Ovary (tissue), 9 donors: ENCODE results near the gene YAF2. TPM values are rescaled to one million over a fixed set of nuclear protein-coding genes. Genes with fewer than 3 reads are reported as not detected.

Experiments used
- DNase-seq, 5 donors: peaks; one replicate each; pipeline ENCODE4 v3.0.0-alpha.2; 2019 to 2020
- H3K27ac ChIP-seq, 2 donors: fragments of 200-600 bp; one replicate each; pipeline versions ENCODE4 v1.5.1 to v1.8.0; 2019 to 2022
- H3K27me3 ChIP-seq: fragments of 200-600 bp; one replicate; pipeline ENCODE4 v1.8.0; 2022
- H3K36me3 ChIP-seq: fragments of 200-600 bp; sonication (generic); one replicate; pipeline ENCODE4 v1.5.1; 2019
- H3K4me1 ChIP-seq: one replicate; pipeline ENCODE4 v1.8.1; 2013; ENCODE audit warnings: mild to moderate bottlenecking, moderate library complexity; ENCODE audit not compliant: insufficient read depth
- H3K4me3 ChIP-seq: fragments of 200-600 bp; sonication (generic); one replicate; pipeline ENCODE4 v1.5.1; 2017
- H3K9me3 ChIP-seq, 2 donors: fragments of 200-600 bp in 1 of 2; sonication (generic) in 1 of 2; one replicate each; pipeline versions ENCODE4 v1.5.1 to v1.8.1; 2013 to 2019; ENCODE audit warnings: mild to moderate bottlenecking in 1 of 2, moderate library complexity in 1 of 2
- EP300 ChIP-seq: sonication (generic); formaldehyde crosslinking; IDR thresholded peaks from one replicate; pipeline ENCODE4 v1.6.1; 2017; ENCODE audit warnings: antibody characterized with exemption
- POLR2A ChIP-seq: fragments of 450-650 bp; IDR thresholded peaks from one replicate; pipeline ENCODE4 v1.6.1; 2017; ENCODE audit warnings: antibody characterized with exemption, mild to moderate bottlenecking, moderate library complexity
- WGBS, 3 donors: extraction: QIAGEN DNeasy Blood & Tissue Kit in 1 of 3; methylation state at CpG; one replicate each; pipeline versions ENCODE4 v1.1.5 to v1.1.7; 2013 to 2017; 5-methylcytosine and 5-hydroxymethylcytosine counted together
- intact Hi-C, 4 donors: fragments of 100-400 bp; cut with DNase I; formaldehyde crosslinking; loops; one replicate each; pipeline versions ENCODE4 v1.11.0 to v1.15.1; 2022 to 2023
- polyA plus RNA-seq, 2 donors: library from polyadenylated mRNA; stranded (reverse); fragments of 200-250 nt in 1 of 2; fragments of 350-450 nt in 1 of 2; fragmentation: Illumina TruSeq in 1 of 2; extraction: RNeasy Lipid Tissue Mini Kit (QIAGEN cat#74804) in 1 of 2; gene quantifications; one replicate each; pipeline ENCODE4 v1.2.3, GENCODE V29; 2013 to 2014
- total RNA-seq, 7 donors: library from RNA; depleted of rRNA in 2 of 7; stranded (reverse); fragments of >200 nt in 2 of 7; fragmentation: NEBNext Ultra II Directional in 3 of 7; extraction: Animal tissue kit (Norgen Biotek cat#: 25700) in 3 of 7; gene quantifications; one replicate each; pipeline versions ENCODE4 v1.1.0 to v1.2.4, GENCODE V29; 2016 to 2023
- TF ChIP-seq, protein P1 (sequence below), 3 donors: fragments of 450-650 bp in 2 of 3; fragments of 200-600 bp in 1 of 3; IDR thresholded peaks; one replicate each; pipeline versions ENCODE4 v1.5.1 to v1.8.0; 2016 to 2022; ENCODE audit warnings: antibody characterized with exemption in 3 of 3, mild to moderate bottlenecking in 1 of 3
- donor health status: DM: no; HTN: no; CAD: no; lungs with moderate emphysema.
- donor health status: DM: no; HTN: no; CAD: no.
- donor health status: Bipolar disorder and iron deficiency.
- donor health status: DM: yes; HTN: yes; CAD: no.
- donor health status: DM: no; HTN: no; CAD: no.
- donor health status: DM: yes; HTN: yes; CAD: no.

Gene YAF2
- total and polyA plus RNA-seq, 9 donors: 14.3 to 47.7 (median 35.1) TPM

DNA sequence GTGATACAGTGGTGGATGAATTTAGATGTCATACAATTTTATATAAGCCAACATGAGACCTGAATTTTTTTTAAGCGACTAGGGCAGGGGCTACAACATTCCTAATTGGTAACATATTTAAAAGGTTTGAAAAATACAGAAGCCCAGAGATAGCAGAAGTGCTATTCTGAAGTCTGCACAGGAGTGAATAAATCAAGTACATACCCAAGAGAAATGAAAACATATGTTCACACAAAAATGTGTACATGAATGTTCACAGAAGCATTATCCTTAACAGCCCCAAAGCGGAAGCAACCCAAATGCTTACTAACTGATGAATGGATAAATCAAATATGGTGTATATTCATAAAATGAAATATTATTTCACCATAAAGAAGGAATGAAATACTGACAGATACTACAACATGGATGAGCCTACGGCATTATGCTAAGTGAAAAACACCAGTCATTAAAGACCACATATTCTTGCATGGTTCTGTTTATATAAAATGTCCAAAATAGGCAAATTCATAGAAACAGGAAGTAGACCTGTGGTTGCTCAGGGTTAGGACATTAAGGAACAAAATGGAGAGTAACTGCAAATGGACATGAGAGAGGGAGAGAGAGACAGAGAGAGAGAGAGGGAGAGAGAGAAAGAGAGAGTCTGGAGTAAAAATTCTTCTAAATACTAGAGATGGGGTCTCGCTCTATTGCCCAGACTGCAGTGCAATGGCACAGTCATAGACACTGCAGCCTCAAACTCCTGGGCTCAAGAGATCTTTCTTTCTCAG, 65.4 kb downstream of the YAF2 start:
- intact Hi-C loops: no loop called here
- WGBS, 3 donors: 95 to 97% (median 96%) methylated on average over 4 of the region's 4 CpGs
- no peaks in the 10 kb centered on the region for H3K4me1 ChIP-seq

DNA sequence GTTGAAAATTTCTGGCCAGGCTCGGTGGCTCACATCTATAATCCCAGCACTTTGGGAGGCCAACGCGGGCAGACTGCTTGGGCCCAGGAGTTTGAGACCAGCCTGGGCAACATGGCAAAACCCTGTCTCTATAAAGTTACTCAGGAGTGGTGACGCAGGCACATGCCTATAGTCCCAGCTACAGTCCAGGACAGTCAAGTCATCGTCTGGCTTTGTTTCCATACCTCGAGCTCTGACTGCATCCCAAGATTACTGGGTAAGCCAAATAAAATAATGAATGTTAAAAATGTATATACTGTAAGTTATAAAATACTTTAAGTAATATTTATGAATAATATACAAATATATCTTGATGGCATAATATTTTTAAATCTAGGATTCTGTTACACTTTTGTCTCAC, 70.3 kb downstream of the YAF2 start:
- no peak for DNase-seq
- Histone ChIP-seq H3K27ac (no peak overlapping the region), H3K4me1 (no peaks in the 10 kb centered on the region), H3K9me3 (no peaks in the 10 kb centered on the region), H3K36me3 (no peaks in the 10 kb centered on the region), H3K4me3 (no peak overlapping the region), H3K27me3 (no peaks in the 10 kb centered on the region)
- intact Hi-C loops: no loop called here
- 92 to 97% (median 95%) methylated on average over 6 of the region's 6 CpGs for WGBS, 3 donors
- TF ChIP-seq POLR2A (no peak), EP300 (no peak)
- TF ChIP-seq, protein P1, sequence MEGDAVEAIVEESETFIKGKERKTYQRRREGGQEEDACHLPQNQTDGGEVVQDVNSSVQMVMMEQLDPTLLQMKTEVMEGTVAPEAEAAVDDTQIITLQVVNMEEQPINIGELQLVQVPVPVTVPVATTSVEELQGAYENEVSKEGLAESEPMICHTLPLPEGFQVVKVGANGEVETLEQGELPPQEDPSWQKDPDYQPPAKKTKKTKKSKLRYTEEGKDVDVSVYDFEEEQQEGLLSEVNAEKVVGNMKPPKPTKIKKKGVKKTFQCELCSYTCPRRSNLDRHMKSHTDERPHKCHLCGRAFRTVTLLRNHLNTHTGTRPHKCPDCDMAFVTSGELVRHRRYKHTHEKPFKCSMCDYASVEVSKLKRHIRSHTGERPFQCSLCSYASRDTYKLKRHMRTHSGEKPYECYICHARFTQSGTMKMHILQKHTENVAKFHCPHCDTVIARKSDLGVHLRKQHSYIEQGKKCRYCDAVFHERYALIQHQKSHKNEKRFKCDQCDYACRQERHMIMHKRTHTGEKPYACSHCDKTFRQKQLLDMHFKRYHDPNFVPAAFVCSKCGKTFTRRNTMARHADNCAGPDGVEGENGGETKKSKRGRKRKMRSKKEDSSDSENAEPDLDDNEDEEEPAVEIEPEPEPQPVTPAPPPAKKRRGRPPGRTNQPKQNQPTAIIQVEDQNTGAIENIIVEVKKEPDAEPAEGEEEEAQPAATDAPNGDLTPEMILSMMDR (IDR thresholded peaks at IDR 0.05): no peak

More for the DNA sequence above, 65.4 kb downstream of the YAF2 start:
- Histone ChIP-seq H3K36me3 (no peaks in the 10 kb centered on the region), H3K4me3 (no peak overlapping the region), H3K9me3 (no peaks in the 10 kb centered on the region), H3K27me3 (no peaks in the 10 kb centered on the region), H3K27ac (no peak overlapping the region)
- TF ChIP-seq POLR2A (no peak), EP300 (no peak)
- TF ChIP-seq, protein P1 (IDR thresholded peaks at IDR 0.05): no peak
- no peak for DNase-seq

DNA sequence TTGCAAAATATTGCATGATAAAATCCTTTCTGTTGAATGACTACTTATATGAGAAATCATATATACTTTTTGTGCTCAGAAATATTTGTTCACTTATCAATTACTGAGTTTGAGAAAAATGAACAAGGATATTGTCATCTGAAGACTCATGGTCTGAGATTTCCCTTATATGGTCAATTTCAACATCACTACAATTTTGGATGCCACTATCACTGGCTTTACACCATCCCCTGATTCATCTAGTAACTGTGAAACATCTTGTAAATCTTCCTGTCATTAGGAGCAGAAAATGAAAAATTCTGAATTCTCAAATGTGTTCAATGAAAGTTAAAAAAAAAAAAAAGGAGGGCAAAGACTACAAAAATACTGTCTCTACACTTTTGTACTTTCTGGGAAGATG, 71.5 kb downstream of the YAF2 start:
- Histone ChIP-seq H3K27ac (no peak overlapping the region), H3K36me3 (no peaks in the 10 kb centered on the region), H3K4me1 (no peaks in the 10 kb centered on the region), H3K4me3 (no peak overlapping the region), H3K27me3 (no peaks in the 10 kb centered on the region), H3K9me3 (no peaks in the 10 kb centered on the region)
- intact Hi-C loops: no loop called here
- no peak for DNase-seq
- TF ChIP-seq POLR2A (no peak), EP300 (no peak)
- TF ChIP-seq, protein P1 (IDR thresholded peaks at IDR 0.05): no peak

DNA sequence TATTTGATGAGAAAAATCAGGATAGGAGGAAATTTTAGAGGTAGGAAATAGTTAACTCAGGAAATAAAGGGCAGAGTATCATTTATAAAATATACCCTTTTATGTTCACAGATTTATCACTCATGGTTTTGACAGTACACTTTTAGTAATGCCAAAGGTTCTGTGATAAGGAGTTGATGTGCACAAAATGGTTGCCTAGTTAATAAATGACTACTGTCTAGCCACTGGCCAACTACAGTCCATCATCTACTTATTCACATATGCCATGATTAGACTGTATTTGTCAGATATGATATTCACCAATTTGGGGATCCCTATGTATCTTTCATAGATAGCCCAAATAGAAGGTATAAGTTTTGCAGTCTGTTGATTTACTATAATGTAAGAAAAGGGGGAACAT, 74.1 kb downstream of the YAF2 start:
- Histone ChIP-seq H3K9me3 (no peaks in the 10 kb centered on the region), H3K4me1 (no peaks in the 10 kb centered on the region), H3K27ac (no peak overlapping the region), H3K27me3 (no peaks in the 10 kb centered on the region), H3K4me3 (no peak overlapping the region), H3K36me3 (no peaks in the 10 kb centered on the region)
- TF ChIP-seq EP300 (no peak), POLR2A (no peak)
- TF ChIP-seq, protein P1 (IDR thresholded peaks at IDR 0.05): no peak
- DNase-seq: no peak
- intact Hi-C loops: no loop called here
